GM19328 (cell line): ENCODE data around the gene COL15A1.

ENCODE experiments used
- ATAC-seq: cut with Tn5 transposase; IDR thresholded peaks from one replicate; pipeline ENCODE4 v1.9.1; 2021; ENCODE audit warnings: mild to moderate bottlenecking, moderate library complexity; ENCODE audit not compliant: unreplicated experiment

COL15A1 gene

DNA sequence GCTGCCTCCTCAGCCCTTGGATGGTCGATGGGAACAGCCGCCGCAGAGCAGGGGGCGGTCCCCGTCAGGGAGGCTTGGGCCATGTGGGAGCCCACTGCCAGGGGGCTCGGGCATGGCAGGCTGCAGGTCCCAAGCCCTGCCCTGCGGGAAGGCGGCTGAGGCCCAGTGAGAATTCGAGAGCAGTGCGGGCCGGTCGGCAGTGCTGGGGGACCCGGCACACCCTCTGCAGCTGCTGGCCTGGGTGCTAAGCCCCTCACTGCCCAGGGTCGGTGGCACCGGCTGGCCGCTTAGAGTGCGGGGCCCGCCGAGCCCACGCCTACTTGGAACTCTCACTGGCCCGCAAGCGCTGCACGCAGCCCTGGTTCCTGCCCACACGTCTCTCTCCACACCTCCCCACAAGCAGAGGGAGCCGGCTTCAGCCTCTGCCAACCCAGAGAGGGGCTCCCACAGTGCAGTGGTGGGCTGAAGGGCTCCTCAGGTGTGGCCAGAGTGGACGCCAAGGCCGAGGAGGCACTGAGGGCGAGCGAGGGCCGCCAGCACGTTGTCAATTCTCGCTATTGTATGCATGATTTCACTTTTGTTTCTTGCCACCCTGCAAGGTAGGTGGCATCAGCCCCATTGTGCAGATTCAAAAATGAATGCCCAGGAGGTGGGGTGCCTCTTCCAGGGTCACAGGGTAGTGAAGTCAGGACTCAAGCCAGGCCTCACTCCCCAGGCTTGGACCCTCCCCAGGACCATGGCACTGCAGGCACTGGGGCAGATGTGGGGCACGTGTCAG lies 48.6 kb downstream of the COL15A1 start:
- no peak for ATAC-seq

- ATAC-seq = peak; percentile 13
These were observed 49.3 kb downstream of the COL15A1 start for GRCh38 chr9:98992885-98993569.

DNA sequence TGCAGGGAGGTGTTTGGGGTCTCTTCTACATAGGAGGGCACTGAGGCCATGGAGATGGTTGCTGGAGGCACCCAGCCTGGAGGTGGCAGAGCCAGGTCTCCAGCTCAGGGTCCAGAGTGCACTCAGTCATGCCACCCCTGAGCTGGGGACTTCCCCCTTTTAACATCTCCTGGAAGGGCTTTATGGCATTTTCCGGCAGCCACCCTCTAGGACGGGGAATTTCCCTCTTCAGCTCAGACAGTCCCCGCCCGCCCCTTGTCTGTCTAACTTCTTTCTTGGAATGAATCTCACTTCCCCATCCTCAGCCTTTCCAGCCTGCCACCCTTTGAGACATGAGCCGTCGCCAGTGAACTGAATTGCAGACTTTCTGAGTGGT lies 49.9 kb downstream of the COL15A1 start:
- ATAC-seq = peak; percentile 46

DNA sequence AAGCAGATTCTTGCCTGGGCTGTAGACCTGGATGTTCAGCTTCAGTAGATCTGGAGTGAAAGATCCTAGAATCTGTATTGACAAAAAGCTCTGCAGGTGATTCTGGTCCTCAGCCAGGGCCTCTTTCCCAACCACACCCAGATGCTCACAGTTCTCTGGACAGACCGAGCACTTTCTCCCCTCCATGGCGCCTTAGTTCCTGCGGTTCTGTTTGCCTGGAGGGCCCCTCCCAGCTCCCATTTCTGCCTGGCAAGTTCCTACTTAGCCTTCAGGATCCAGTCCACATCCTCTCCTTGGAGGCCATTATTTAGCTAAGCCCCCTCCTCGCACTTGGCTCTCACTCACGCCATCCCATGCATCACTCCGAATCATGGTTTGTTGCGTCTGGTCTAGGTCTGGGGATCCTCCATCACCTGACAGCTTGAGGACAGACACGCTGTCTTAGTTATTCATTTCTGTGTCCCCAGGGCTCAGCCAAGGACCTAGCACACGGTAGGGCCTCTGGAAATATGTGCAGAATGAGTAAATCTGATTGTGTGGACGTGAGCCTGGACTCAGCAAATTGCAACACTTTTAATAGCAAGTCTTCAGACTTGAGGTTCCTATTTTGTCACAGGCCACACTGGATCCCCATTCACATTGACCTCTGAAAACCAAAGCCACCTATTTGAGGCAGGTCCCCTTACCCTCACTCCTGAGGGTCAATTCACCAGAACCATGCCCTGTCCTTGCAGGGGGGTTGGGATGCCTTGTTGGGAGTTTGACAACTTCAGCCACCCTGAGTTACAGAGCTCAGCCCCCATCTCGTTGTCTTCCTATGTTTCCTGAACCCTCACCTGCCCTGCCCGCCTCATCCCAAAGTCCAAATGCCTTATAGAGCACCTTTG lies 50.7 kb downstream of the COL15A1 start:
- ATAC-seq = no peak

- ATAC-seq = no peak
These were observed 51.5 kb downstream of the COL15A1 start for GRCh38 chr9:98995059-98995671.

- ATAC-seq = no peak
These were observed 52.3 kb downstream of the COL15A1 start for GRCh38 chr9:98995971-98996504.

- ATAC-seq = no peak
These were observed 53.9 kb downstream of the COL15A1 start for GRCh38 chr9:98997604-98998003.

DNA sequence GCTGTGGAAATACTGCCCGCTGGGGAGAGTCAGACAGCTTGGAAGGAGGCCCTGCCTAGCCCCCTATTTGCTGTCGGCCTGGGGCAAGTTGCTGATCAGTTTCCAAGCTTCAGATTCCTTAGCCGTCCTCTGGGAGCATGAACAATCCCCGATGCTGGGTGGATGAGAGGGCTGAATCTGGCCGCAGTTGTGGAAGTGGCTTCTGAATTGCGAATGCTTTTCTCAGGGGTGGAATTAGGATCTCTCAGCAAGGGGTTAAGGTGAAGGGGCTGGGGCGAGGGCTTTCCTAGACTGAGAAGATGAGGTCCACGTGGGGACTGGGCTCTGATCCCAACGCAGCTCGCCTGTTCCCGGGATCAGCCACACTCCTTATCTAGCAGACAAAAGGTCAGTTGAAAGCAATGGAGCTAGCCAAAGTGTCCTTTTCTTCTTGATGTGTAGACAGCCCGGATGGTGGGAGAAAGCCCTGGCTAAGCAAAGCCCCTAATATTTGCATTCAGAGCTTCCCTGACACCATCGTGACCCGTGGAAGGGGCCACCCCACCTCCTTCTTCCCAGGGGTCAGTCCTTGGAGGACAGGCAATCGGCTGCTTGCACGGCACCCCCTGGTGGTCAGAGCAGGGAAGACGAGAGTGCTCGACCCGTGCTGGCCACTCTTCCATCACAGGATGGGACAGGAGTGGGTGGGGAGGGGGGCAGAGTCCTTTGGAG lies 54.9 kb downstream of the COL15A1 start:
- no peak for ATAC-seq

GRCh38 chr9:98999152-98999525 lies 55.4 kb downstream of the COL15A1 start:
- ATAC-seq = no peak

- no peak for ATAC-seq
These were observed 57.0 kb downstream of the COL15A1 start for GRCh38 chr9:99000476-99001395.

DNA sequence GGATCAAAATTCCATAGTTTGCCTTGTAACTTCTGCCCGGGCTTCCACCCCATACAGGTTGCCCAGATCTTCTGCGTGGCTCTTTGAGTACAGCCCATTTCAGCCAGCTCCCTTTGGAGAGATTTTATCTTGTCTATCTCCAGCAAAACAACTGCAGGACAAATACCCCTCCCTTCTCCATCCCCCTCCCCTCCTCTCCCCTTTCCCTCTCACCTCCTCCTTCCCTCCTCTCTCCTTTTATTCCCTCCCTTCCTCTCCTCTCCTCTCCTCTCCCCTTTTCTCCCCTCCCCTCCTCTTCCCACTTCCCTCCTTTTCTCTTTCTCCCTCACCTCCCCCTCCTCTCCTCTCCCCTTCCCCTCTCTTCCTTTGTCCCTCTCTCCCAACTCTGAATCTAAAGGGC lies 58.2 kb downstream of the COL15A1 start:
- no peak for ATAC-seq

DNA sequence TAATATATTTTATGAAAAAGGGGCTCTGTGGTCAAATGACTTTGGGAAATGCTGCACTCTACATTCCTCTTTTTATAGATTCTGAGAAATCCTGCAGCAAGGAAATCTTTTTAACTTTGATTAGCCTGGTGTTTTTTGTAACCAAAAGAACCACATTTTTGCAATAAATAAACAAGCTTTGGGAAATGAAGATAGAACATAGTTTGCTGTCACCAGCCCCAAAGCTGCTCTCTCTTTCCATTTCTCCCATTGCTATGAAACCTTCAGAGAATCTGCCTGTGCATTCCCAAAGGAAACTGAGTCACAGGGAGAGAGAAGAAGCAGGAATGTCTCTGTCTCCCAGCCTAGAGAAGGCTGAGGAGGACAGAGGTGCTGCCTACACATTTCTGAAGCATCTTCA lies 59.0 kb downstream of the COL15A1 start:
- ATAC-seq = no peak

DNA sequence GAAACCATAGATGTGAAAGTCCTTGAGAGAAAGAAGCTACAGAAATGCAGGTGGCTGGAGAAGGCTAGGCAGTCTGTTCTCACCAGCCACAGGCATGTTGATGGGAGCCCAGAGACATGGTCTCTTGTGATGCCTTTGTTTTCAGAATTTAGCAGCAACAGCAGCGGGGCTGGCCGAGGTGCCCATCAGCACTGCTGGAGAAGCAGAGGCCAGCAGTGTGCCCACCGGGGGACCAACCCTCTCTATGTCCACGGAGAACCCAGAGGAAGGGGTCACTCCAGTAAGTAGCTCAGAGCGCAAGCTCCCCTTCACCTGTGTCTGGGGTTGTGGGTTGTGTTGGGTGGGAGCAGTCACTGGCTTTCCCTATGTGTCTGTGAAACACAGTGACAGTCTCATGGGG lies 59.6 kb downstream of the COL15A1 start:
- no peak for ATAC-seq

DNA sequence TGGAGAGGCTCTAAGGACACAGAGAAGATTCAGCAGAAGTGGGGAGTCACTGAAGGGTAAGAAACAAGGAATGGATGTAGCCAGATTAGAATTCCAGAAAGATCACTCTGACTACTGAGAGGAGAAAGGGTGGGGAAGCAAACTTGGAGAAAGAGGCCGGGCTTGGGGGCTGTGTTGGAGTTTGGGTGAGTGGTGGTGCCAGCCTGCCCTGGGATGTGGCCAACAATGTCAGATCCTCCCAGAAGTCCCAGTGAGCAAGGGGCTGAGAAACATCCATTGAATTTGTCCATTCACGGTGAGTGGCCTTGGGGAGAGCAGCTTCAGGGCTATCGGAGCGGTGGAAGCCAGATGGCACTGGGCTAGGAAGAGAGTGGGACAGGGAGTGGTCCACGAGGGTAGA lies 60.4 kb downstream of the COL15A1 start:
- no peak for ATAC-seq

DNA sequence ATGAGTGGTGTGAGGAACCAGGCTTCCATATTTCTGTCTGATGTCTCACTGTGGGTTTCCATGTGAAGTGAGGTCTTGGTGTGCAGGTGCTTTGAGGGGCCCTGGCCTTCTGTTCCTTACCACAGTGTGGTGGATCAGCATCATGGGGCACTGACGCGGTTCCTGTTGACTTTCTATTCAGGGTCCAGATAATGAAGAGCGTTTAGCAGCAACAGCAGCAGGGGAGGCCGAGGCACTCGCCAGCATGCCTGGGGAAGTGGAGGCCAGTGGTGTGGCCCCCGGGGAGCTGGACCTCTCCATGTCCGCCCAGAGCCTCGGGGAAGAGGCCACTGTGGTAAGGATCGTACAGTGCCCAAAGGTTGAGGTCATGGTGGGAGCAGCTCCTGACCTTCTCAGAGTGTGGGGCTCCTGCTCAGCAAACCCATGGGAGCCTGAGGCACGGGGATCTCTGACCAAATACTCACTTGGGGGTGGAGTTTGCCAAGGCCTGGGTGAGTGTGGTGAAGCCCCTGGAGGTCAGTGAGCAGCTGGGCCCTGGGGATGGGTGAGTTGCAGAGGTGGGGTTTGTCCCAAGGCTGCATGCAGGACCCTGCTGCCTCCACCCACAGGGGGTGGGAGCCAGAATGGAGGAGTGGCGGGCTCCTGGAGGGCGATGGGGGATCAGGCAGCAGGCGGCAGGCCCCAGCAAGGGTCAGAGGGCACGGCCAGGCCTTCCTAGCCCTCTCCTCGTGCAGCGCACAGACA lies 61.2 kb downstream of the COL15A1 start:
- ATAC-seq = no peak

- ATAC-seq = no peak
These were observed 61.9 kb downstream of the COL15A1 start for GRCh38 chr9:99005651-99006050.

- ATAC-seq = no peak
These were observed 62.8 kb downstream of the COL15A1 start for GRCh38 chr9:99006511-99006910.

DNA sequence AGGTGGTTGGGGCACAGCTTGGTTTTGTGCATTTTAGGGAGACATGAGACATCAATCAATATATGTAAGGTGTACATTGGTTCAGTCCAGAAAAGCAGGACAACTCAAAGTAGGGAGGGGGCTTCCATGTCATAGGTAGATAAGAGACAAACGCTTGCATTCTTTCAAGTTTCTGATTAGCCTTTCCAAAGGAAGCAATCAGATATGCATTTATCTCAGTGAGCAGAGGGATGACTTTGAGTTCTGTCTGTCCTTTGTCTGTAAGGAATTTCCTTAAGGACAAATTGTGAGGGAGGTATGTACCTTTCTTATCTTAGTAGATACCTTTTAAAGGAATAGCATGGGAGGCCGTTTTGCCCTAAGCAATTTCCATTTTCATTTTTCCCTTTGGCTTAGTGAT lies 63.3 kb downstream of the COL15A1 start:
- ATAC-seq = no peak

- no peak for ATAC-seq
These were observed 64.5 kb downstream of the COL15A1 start for GRCh38 chr9:99008203-99008602.
